Smooth muscle cell (in vitro differentiated cells): ENCODE data around the gene SPINK7. TPM values are rescaled to one million over a fixed set of nuclear protein-coding genes. Genes with fewer than 3 reads are reported as not detected.

ENCODE experiments used
- DNase-seq: peaks from one replicate; lab custom pipeline; 2025; ENCODE audit not compliant: unreplicated experiment; lab: John Stamatoyannopoulos, UW
- H2AFZ ChIP-seq: fragments of 200-600 bp; sonication (generic); 2 replicates; pipeline ENCODE4 v1.6.0; 2016; ENCODE audit warnings: antibody characterized with exemption, low read depth, mild to moderate bottlenecking
- H3F3A ChIP-seq: fragments of 200-600 bp; sonication (generic); 2 replicates; pipeline ENCODE4 v1.6.0; 2017; ENCODE audit warnings: antibody characterized with exemption, low read depth
- H3K27ac ChIP-seq: fragments of 200-600 bp; sonication (generic); 2 replicates; pipeline ENCODE4 v1.5.1; 2016; ENCODE audit warnings: low read depth, mild to moderate bottlenecking
- H3K27me3 ChIP-seq: fragments of 200-600 bp; sonication (generic); 2 replicates; pipeline ENCODE4 v1.6.1; 2016; ENCODE audit warnings: low read depth, mild to moderate bottlenecking
- H3K36me3 ChIP-seq: fragments of 200-600 bp; sonication (generic); 2 replicates; pipeline ENCODE4 v1.5.1; 2016; ENCODE audit warnings: low read depth
- H3K4me1 ChIP-seq: fragments of 200-600 bp; sonication (generic); 2 replicates; pipeline ENCODE4 v1.5.1; 2016; ENCODE audit warnings: low read depth
- H3K4me2 ChIP-seq: fragments of 200-600 bp; sonication (generic); 2 replicates; pipeline ENCODE4 v1.6.0; 2016; ENCODE audit warnings: mild to moderate bottlenecking
- H3K4me3 ChIP-seq: fragments of 200-600 bp; sonication (generic); 2 replicates; pipeline ENCODE4 v1.5.1; 2016; ENCODE audit warnings: mild to moderate bottlenecking
- H3K79me2 ChIP-seq: fragments of 200-600 bp; sonication (generic); 2 replicates; pipeline ENCODE4 v1.6.0; 2016; ENCODE audit warnings: low read depth, mild to moderate bottlenecking
- H3K9ac ChIP-seq: fragments of 200-600 bp; sonication (generic); 2 replicates; pipeline ENCODE4 v1.6.0; 2016; ENCODE audit warnings: low read depth
- H3K9me3 ChIP-seq: fragments of 200-600 bp; sonication (generic); replicated peaks from 2 replicates; pipeline ENCODE4 v1.5.1; 2016; ENCODE audit warnings: low read depth
- H4K20me1 ChIP-seq: fragments of 200-600 bp; sonication (generic); 2 replicates; pipeline ENCODE4 v1.6.0; 2016; ENCODE audit warnings: low read depth
- WGBS: methylation state at CpG from one replicate; pipeline ENCODE4 v1.1.7; 2016; ENCODE audit warnings: low lambda C conversion rate; 5-methylcytosine and 5-hydroxymethylcytosine counted together
- polyA plus RNA-seq: library from polyadenylated mRNA; unstranded; fragments of >200 nt; fragmentation: Nextera tagmentation; extraction: Ambion mirVana; gene quantifications from 2 replicates; pipeline ENCODE4 v1.2.1, GENCODE V29; 2016
- total RNA-seq: library from RNA; depleted of rRNA; stranded (reverse); fragments of >200 nt; gene quantifications from 2 replicates; pipeline ENCODE4 v1.2.3, GENCODE V29; 2014
- TF ChIP-seq, protein P1 (sequence below): fragments of 200-600 bp; sonication (generic); IDR thresholded peaks from 2 replicates; pipeline ENCODE4 v1.5.1; 2017; ENCODE audit warnings: borderline replicate concordance, mild to moderate bottlenecking, antibody characterized with exemption; ENCODE audit not compliant: insufficient read depth, poor library complexity, severe bottlenecking

SPINK7 gene
- total and polyA plus RNA-seq, 2 experiments from 2014 or later, result 15.7 to 20.5 TPM

DNA sequence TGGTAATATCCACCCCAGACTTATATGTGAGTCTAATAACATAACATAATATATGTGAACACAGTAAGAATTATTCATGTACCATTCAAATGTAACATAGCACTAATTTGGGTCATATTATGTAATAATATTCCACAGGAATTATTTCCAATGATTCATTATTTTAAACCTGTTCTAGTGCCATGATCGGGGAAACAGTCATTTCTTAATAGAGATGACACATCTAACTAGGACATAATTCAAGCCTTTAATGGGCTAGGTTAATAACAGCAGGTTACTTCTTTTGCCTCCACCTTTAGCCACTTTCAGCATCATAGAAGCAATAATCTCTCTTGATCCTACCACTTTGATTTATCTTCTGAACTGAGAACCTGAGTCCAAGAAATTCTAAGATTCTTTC lies 35.5 kb downstream of the SPINK7 start:
- no peak overlapping the region for H3K9ac ChIP-seq
- no peak for DNase-seq
- no peaks in the 10 kb centered on the region for H3K36me3 ChIP-seq
- H4K20me1 ChIP-seq, result no peaks in the 10 kb centered on the region
- no peak overlapping the region for H3K4me3 ChIP-seq
- H3K4me1 ChIP-seq, result no peaks in the 10 kb centered on the region
- WGBS, result 85% methylated on average over 1 of the region's 1 CpG
- TF ChIP-seq, protein P1, sequence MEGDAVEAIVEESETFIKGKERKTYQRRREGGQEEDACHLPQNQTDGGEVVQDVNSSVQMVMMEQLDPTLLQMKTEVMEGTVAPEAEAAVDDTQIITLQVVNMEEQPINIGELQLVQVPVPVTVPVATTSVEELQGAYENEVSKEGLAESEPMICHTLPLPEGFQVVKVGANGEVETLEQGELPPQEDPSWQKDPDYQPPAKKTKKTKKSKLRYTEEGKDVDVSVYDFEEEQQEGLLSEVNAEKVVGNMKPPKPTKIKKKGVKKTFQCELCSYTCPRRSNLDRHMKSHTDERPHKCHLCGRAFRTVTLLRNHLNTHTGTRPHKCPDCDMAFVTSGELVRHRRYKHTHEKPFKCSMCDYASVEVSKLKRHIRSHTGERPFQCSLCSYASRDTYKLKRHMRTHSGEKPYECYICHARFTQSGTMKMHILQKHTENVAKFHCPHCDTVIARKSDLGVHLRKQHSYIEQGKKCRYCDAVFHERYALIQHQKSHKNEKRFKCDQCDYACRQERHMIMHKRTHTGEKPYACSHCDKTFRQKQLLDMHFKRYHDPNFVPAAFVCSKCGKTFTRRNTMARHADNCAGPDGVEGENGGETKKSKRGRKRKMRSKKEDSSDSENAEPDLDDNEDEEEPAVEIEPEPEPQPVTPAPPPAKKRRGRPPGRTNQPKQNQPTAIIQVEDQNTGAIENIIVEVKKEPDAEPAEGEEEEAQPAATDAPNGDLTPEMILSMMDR, result no peak
- no peaks in the 10 kb centered on the region for H3K79me2 ChIP-seq
- no peak overlapping the region for H3K27ac ChIP-seq
- no peak overlapping the region for H2AFZ ChIP-seq
- no peaks in the 10 kb centered on the region for H3K9me3 ChIP-seq
- H3K27me3 ChIP-seq, result no peaks in the 10 kb centered on the region
- no peaks in the 10 kb centered on the region for H3F3A ChIP-seq
- H3K4me2 ChIP-seq, result no peak overlapping the region

DNA sequence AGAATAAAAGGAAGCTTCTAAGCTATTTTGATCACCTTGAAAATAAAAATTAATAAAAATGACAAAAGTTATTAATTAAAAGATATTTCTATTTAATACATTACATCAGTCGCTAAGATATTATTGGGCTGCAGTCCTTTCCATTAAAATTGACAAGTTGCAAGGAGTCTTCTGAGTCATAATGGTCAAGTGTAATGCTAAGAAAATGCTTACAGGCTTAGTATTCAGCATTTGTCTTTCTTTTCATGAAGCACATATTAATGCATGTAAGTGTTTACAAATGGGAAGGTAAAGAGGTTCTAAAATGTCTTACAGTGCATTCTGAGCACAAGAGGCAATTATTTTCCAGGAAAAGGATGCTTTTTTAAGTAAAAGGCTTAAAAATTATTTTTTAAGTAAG lies 40.5 kb downstream of the SPINK7 start:
- no peaks in the 10 kb centered on the region for H3K79me2 ChIP-seq
- TF ChIP-seq, protein P1, result no peak
- WGBS, result 92% methylated on average over 1 of the region's 1 CpG
- H3K9ac ChIP-seq, result no peak overlapping the region
- H3F3A ChIP-seq, result no peaks in the 10 kb centered on the region
- no peaks in the 10 kb centered on the region for H3K27me3 ChIP-seq
- H3K9me3 ChIP-seq, result no peaks in the 10 kb centered on the region
- no peak overlapping the region for H3K4me3 ChIP-seq
- no peak overlapping the region for H3K27ac ChIP-seq
- H3K4me1 ChIP-seq, result no peaks in the 10 kb centered on the region
- H2AFZ ChIP-seq, result no peak overlapping the region
- no peaks in the 10 kb centered on the region for H3K36me3 ChIP-seq
- no peak for DNase-seq
- H3K4me2 ChIP-seq, result no peak overlapping the region
- H4K20me1 ChIP-seq, result no peaks in the 10 kb centered on the region

DNA sequence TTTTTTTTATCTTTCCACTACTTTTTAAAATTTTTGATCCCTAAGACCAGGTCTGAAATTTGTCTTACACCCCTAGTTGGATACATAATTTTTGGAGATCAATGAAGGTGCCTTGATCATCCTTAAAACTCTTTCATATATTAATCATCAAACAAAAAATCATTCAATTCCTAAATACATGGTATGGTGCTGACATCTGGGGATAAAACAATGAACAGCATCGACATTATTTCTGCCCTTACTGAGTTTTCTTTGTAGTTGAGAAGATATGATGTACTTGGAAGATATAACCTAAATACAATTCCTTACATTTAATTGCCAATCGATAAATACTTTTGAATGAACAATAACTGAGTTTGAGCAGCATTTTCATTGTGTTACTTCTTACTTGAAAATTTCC lies 41.4 kb downstream of the SPINK7 start:
- H3K79me2 ChIP-seq, result no peaks in the 10 kb centered on the region
- no peak overlapping the region for H3K4me3 ChIP-seq
- no peak overlapping the region for H2AFZ ChIP-seq
- no peak overlapping the region for H3K4me2 ChIP-seq
- no peaks in the 10 kb centered on the region for H3F3A ChIP-seq
- no peak for DNase-seq
- no peaks in the 10 kb centered on the region for H3K9me3 ChIP-seq
- TF ChIP-seq, protein P1, result no peak
- no peaks in the 10 kb centered on the region for H4K20me1 ChIP-seq
- no peak overlapping the region for H3K9ac ChIP-seq
- no peak overlapping the region for H3K27ac ChIP-seq
- H3K4me1 ChIP-seq, result no peaks in the 10 kb centered on the region
- H3K36me3 ChIP-seq, result no peaks in the 10 kb centered on the region
- no peaks in the 10 kb centered on the region for H3K27me3 ChIP-seq
- WGBS, result 87% methylated on average over 2 of the region's 2 CpGs

DNA sequence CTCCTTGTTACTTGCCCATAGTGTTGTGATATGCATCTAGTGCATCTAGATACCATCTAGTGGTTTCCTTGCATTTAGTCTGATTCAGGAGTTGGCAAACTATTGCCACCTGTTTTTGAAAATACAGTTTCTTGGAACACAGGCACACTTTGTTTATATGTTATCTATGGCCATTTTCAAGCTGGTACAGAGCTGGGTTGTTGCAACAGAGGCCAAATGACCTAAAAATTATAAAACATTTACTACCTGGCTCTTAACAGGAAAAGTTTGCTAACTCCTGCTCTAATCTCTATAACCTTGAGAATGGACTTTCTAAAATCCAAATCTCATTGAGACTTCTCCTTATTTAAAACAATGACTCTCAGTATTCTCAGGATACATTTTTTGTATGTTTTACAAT lies 52.1 kb downstream of the SPINK7 start:
- peaks cover 7% of the 10 kb centered on the region for H3K36me3 ChIP-seq
- no peak overlapping the region for H3K27ac ChIP-seq
- H4K20me1 ChIP-seq, result no peaks in the 10 kb centered on the region
- TF ChIP-seq, protein P1, result no peak
- H3K9ac ChIP-seq, result no peak overlapping the region
- H3K79me2 ChIP-seq, result no peaks in the 10 kb centered on the region
- peaks cover 9% of the 10 kb centered on the region for H3K27me3 ChIP-seq
- H3F3A ChIP-seq, result no peaks in the 10 kb centered on the region
- H2AFZ ChIP-seq, result no peak overlapping the region
- H3K4me2 ChIP-seq, result no peak overlapping the region
- no peak for DNase-seq
- H3K4me3 ChIP-seq, result no peak overlapping the region
- no peaks in the 10 kb centered on the region for H3K4me1 ChIP-seq
- no peaks in the 10 kb centered on the region for H3K9me3 ChIP-seq

Other genes with a start within 250 kb of the SPINK7 start
- 25.3 and 33.1 TPM in 2 replicates for gene SPINK5, start 248.4 kb upstream of the SPINK7 start, total RNA-seq
- 6.4 and 10.0 TPM in 2 replicates for gene SPINK5, start 248.4 kb upstream of the SPINK7 start, polyA plus RNA-seq
- not detected in 2 replicates for gene SPINK14, start 143.9 kb upstream of the SPINK7 start, total RNA-seq
- gene SPINK14, start 143.9 kb upstream of the SPINK7 start, polyA plus RNA-seq, result not detected in 2 replicates
- gene SPINK6, start 109.4 kb upstream of the SPINK7 start, total RNA-seq, result 102 and 218 TPM in 2 replicates
- gene SPINK6, start 109.4 kb upstream of the SPINK7 start, polyA plus RNA-seq, result 112 and 193 TPM in 2 replicates
- 1.2 TPM in 1 of 2 replicates, not detected in the other for gene MARCOL, start 73.9 kb upstream of the SPINK7 start, total RNA-seq
- not detected in 2 replicates for gene MARCOL, start 73.9 kb upstream of the SPINK7 start, polyA plus RNA-seq
- gene SPINK13, start 43.6 kb upstream of the SPINK7 start, total RNA-seq, result not detected in 2 replicates
- not detected in 2 replicates for gene SPINK13, start 43.6 kb upstream of the SPINK7 start, polyA plus RNA-seq
- 4.0 and 5.3 TPM in 2 replicates for gene SPINK9, start 23.1 kb downstream of the SPINK7 start, total RNA-seq
- gene SPINK9, start 23.1 kb downstream of the SPINK7 start, polyA plus RNA-seq, result 4.2 and 5.9 TPM in 2 replicates
- 44.5 and 61.4 TPM in 2 replicates for gene FBXO38, start 71.5 kb downstream of the SPINK7 start, total RNA-seq
- gene FBXO38, start 71.5 kb downstream of the SPINK7 start, polyA plus RNA-seq, result 23.7 and 24.4 TPM in 2 replicates